Measurements from ENCODE around the gene PTPN3. TPM values are rescaled to one million over a fixed set of nuclear protein-coding genes. Genes with fewer than 3 reads are reported as not detected.
A peak's percentile ranks its signal among the peaks of the same experiment; 100 is the strongest.

The PTPN3 gene
- total RNA-seq, 1 donor from 2014 or later, result 3.7 TPM

- TF ChIP-seq CTCF (IDR thresholded peaks at IDR 0.05; ENCODE audit: unreplicated experiment), result no peak
- Mint-ChIP-seq H3K4me3 (ENCODE audit: low read depth) (no peak overlapping the region), H3K4me1 (ENCODE audit: low read depth) (peaks cover 13% of the 10 kb centered on the region), H3K27ac (no peak overlapping the region), H3K9me3 (ENCODE audit: low read depth) (no peaks in the 10 kb centered on the region), H3K36me3 (ENCODE audit: insufficient read depth) (peaks cover 3% of the 10 kb centered on the region), H3K27me3 (peaks cover 26% of the 10 kb centered on the region)
- no peak for DNase-seq (ENCODE audit: low spot score, unreplicated experiment)
Measured at GRCh38 chr9:109417585-109418544, 80.2 kb downstream of the PTPN3 start.

- Mint-ChIP-seq H3K27ac (no peak overlapping the region), H3K27me3 (peaks cover 26% of the 10 kb centered on the region), H3K4me1 (ENCODE audit: low read depth) (peaks cover 13% of the 10 kb centered on the region), H3K4me3 (ENCODE audit: low read depth) (no peak overlapping the region), H3K9me3 (ENCODE audit: low read depth) (no peaks in the 10 kb centered on the region), H3K36me3 (ENCODE audit: insufficient read depth) (peaks cover 3% of the 10 kb centered on the region)
- no peak for DNase-seq (ENCODE audit: low spot score, unreplicated experiment)
- no peak for TF ChIP-seq CTCF (IDR thresholded peaks at IDR 0.05; ENCODE audit: unreplicated experiment)
Measured at GRCh38 chr9:109417054-109417453, 81.1 kb downstream of the PTPN3 start.

- Mint-ChIP-seq H3K36me3 (ENCODE audit: insufficient read depth) (peaks cover 3% of the 10 kb centered on the region), H3K4me1 (ENCODE audit: low read depth) (peaks cover 10% of the 10 kb centered on the region), H3K4me3 (ENCODE audit: low read depth) (no peak overlapping the region), H3K27me3 (peaks cover 26% of the 10 kb centered on the region), H3K9me3 (ENCODE audit: low read depth) (no peaks in the 10 kb centered on the region), H3K27ac (no peak overlapping the region)
- no peak for DNase-seq (ENCODE audit: low spot score, unreplicated experiment)
- TF ChIP-seq CTCF (IDR thresholded peaks at IDR 0.05; ENCODE audit: unreplicated experiment), result no peak
Measured at GRCh38 chr9:109416135-109416706, 81.9 kb downstream of the PTPN3 start.

GRCh38 chr9:109414125-109414785 lies 83.9 kb downstream of the PTPN3 start:
- Mint-ChIP-seq H3K27ac (no peak overlapping the region), H3K9me3 (ENCODE audit: low read depth) (no peaks in the 10 kb centered on the region), H3K27me3 (peaks cover 20% of the 10 kb centered on the region), H3K36me3 (ENCODE audit: insufficient read depth) (peaks cover 2% of the 10 kb centered on the region), H3K4me3 (ENCODE audit: low read depth) (no peak overlapping the region), H3K4me1 (ENCODE audit: low read depth) (peaks cover 5% of the 10 kb centered on the region)
- DNase-seq (ENCODE audit: low spot score, unreplicated experiment), result no peak
- no peak for TF ChIP-seq CTCF (IDR thresholded peaks at IDR 0.05; ENCODE audit: unreplicated experiment)

GRCh38 chr9:109411798-109412352 lies 86.2 kb downstream of the PTPN3 start:
- peaks cover 8% of the 10 kb centered on the region for H3K4me1 Mint-ChIP-seq (ENCODE audit: low read depth)
- TF ChIP-seq CTCF (IDR thresholded peaks at IDR 0.05; ENCODE audit: unreplicated experiment), result peak; percentile 68
- no peaks in the 10 kb centered on the region for H3K36me3 Mint-ChIP-seq (ENCODE audit: insufficient read depth)
- no peak overlapping the region for H3K27ac Mint-ChIP-seq
- peaks cover 13% of the 10 kb centered on the region for H3K27me3 Mint-ChIP-seq
- DNase-seq (ENCODE audit: low spot score, unreplicated experiment), result no peak
- no peak overlapping the region for H3K4me3 Mint-ChIP-seq (ENCODE audit: low read depth)
- H3K9me3 Mint-ChIP-seq (ENCODE audit: low read depth), result no peaks in the 10 kb centered on the region

Data from progenitor cell of endocrine pancreas (in vitro differentiated cells).